Stimulated activated CD8-positive, alpha-beta memory T cell treated with anti-CD3 and anti-CD28 coated beads, Interleukin-7, amount 100 ng/mL, for 4 hours (primary cell): ENCODE results near the gene GON7.
"Not testable (repeated sequence)": the region's sequence is repeated elsewhere in the genome, so short reads cannot be mapped to it uniquely, and the experiment has no call there.

Source experiments
- DNase-seq, 2 donors: peaks; one replicate each; pipeline ENCODE4 v3.0.0-alpha.2; 2020; ENCODE audit warnings: low read depth in 2 of 2

GON7 gene

GRCh38 chr14:93206793-93207467 is at the start of gene GON7, which contains the start of gene UBR7:
GON7 (minus strand) TSS chr14:93207065; CDS start chr14:93207037, 28 bp downstream.
UBR7 (plus strand) TSS chr14:93207256; CDS start chr14:93207292, 36 bp downstream.
- DNase-seq = peak; percentile 75 to 79

GRCh38 chr14:93249128-93249831 is 42.4 kb upstream of the GON7 start:
- DNase-seq = no peak

- no peak for DNase-seq
Measured at GRCh38 chr14:93246534-93246933, 39.7 kb upstream of the GON7 start.

GRCh38 chr14:93245764-93246420 is 39.0 kb upstream of the GON7 start:
- no peak for DNase-seq

- no peak for DNase-seq
Measured at GRCh38 chr14:93240678-93241000, 33.8 kb upstream of the GON7 start.

GRCh38 chr14:93239869-93240677 is 33.2 kb upstream of the GON7 start:
- DNase-seq = no peak

- DNase-seq = no peak
Measured at GRCh38 chr14:93234798-93235197, 27.9 kb upstream of the GON7 start.

GRCh38 chr14:93233078-93233477 is 26.2 kb upstream of the GON7 start:
- DNase-seq = not testable (repeated sequence)

- DNase-seq = no peak
Measured at GRCh38 chr14:93232159-93232558, 25.3 kb upstream of the GON7 start.

- no peak for DNase-seq
Measured at GRCh38 chr14:93231129-93231979, 24.5 kb upstream of the GON7 start.

GRCh38 chr14:93230539-93230938 is 23.7 kb upstream of the GON7 start:
- DNase-seq = no peak

GRCh38 chr14:93228550-93228949 is 21.7 kb upstream of the GON7 start:
- no peak for DNase-seq

- DNase-seq = no peak
Measured at GRCh38 chr14:93223565-93223964, 16.7 kb upstream of the GON7 start.

- no peak for DNase-seq
Measured at GRCh38 chr14:93220509-93220908, 13.6 kb upstream of the GON7 start.

GRCh38 chr14:93219103-93219726 is 12.3 kb upstream of the GON7 start:
- DNase-seq = peak; percentile 18 to 29

- DNase-seq = no peak
Measured at GRCh38 chr14:93214598-93214997, 7.7 kb upstream of the GON7 start.

- DNase-seq = no peak
Measured at GRCh38 chr14:93212432-93212831, 5.6 kb upstream of the GON7 start.

GRCh38 chr14:93207468-93208308 is 823 bp upstream of the GON7 start:
- DNase-seq = no peak

- DNase-seq = no peak
Measured at GRCh38 chr14:93201155-93201704, 5.6 kb downstream of the GON7 start.
